ENCODE results near the gene FCGR3B.
"Not testable (repeated sequence)": the region's sequence is repeated elsewhere in the genome, so short reads cannot be mapped to it uniquely, and the experiment has no call there.

Gene FCGR3B

DNA sequence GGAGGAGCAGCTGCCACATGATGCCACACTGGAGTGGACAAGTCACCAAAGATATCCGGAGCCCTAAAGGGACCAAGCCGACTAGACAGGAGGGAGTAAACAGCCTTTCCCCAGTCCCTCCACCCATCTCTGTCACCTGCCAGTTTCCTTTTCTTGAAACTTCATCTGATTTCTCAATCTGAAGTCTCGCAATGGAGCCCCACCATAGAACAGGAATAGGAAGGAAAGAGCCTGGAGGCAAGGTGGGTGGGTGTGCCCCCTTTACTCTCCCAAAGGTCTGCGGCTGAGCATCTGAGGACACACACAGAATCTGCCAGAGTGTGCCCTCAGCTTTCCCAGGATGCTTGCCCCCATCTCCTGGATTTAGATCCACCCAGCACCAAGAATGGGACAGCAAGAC lies at the start of gene FCGR3B:
TSS of gene FCGR3B (minus strand) at position 101 of the 400 bp plus-strand sequence. CDS start at position 19, 82 bp downstream.
- no peak for DNase-seq

DNA sequence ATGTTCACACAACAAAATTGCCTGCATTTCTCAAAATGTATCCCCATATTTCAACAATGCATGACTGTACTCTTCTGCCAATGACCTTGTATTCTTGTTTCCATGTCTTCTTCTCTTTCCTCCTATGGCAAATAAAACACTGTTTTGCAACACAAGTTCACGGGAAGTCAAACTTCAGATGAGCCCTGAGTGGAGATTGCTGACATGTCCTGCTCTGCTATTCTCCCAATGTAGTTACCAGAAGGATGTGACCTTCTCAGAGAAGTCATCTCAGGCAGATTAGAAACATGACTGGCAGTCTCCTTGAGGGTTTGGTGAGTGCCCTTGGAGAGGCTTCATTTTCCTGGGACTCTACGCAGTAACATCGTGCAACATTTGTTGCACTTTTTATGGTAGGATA lies 47.5 kb upstream of the FCGR3B start:
- DNase-seq: no peak

DNA sequence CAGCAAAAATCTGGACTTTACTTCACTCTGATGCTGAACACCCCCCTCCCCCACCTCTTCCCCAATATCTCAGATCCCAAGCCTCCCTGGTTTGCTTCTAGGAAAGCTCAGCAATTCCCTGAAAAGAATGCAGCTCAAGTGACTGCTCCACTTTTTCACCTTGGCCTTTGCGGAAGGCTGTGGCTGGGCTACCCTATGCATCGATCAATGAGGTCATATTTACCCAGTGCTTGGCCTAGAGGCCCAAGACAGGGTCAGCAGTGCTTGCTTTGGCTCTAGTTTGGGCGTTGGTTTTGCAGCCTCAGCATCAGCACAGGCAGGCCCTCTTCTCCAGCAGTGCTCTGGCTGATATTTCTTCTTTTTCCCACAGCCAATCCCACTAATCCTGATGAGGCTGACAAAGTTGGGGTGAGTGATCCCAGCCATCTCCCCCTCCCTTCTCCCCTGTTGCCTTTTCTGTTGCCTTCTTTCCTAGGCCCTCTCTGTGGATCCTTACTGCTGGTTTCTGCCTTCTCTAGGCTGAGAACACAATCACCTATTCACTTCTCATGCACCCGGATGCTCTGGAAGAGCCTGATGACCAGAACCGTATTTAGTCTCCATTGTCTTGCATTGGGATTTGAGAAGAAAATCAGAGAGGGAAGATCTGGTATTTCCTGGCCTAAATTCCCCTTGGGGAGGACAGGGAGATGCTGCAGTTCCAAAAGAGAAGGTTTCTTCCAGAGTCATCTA lies 46.1 kb upstream of the FCGR3B start:
- no peak for DNase-seq

DNA sequence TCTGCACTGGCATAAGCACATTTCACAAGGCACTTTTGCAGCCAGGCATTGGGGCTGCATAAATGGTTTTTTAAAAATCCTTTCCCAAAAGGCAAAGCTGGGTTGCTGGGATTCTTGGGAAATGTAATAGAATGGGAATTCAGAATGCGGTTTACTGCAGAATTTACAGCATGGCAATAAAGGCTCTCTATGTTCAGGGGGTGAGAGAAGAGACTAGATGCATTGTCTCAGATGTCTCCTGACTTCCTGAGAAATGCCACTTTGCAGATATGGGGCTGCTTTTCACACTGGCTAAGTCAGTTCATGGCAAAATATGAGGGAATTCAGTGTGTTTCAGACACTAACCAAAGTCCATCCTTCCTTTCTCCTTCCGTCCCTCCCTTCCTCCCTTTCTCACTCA lies 45.5 kb upstream of the FCGR3B start:
- no peak for DNase-seq

DNA sequence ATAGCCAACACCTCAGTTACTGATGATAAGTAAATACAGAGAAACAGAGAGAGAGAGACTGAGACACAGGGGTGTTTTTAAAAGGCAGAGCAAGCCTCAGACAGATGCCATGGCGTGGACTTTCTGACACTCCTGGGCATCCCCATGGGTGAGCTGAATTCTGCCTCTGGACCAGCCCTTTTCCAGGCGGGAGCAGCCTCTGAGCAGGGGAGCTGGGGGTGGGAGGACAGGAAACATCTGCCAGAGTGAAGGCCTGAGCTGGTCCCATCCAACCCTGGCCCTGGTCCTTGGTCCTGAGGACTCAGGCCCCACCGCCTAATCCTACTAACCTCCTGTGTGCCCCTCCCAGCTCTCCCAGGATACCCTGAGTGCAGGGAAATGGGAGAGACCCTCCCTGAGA lies 43.9 kb upstream of the FCGR3B start:
- DNase-seq: not testable (repeated sequence)

DNA sequence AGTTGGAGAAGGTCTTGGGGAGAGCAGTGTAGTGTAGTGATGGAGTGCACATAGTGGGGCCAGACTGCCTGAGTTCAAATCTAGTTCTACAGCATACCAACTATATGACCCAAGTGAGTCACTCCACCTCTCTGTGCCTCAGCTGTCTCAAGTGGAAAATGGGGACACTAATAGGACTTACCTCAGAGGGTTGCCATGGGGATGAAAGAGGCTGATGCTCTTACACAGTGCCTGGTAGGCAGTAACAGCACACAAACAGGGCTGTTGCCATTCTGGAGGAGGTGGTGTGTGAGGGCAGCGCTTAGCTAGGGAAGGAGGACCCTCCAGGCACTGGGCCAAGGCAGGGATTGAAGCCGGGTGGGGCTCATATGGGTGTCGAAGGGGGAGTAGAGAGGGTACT lies 43.5 kb upstream of the FCGR3B start:
- not testable (repeated sequence) for DNase-seq

DNA sequence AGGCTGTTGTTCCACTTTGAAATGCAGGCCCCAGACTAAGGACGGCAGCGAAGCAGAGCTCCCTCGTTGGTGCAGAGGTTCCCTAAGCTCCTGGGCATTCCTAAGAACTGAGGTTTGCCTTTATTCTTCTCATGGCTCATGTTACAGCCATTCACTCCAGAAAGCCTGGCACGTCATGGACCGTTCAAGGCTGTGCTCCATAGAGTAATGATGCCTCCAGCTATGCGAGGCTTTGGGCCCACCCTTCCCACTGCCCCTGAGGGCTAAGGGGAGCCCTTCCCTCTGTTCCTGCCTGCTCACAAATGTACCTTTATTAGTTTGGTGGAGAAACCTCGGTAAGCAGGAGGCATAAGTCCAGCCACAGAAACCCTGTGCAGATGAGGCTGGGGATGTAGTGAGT lies 42.5 kb upstream of the FCGR3B start:
- not testable (repeated sequence) for DNase-seq

DNA sequence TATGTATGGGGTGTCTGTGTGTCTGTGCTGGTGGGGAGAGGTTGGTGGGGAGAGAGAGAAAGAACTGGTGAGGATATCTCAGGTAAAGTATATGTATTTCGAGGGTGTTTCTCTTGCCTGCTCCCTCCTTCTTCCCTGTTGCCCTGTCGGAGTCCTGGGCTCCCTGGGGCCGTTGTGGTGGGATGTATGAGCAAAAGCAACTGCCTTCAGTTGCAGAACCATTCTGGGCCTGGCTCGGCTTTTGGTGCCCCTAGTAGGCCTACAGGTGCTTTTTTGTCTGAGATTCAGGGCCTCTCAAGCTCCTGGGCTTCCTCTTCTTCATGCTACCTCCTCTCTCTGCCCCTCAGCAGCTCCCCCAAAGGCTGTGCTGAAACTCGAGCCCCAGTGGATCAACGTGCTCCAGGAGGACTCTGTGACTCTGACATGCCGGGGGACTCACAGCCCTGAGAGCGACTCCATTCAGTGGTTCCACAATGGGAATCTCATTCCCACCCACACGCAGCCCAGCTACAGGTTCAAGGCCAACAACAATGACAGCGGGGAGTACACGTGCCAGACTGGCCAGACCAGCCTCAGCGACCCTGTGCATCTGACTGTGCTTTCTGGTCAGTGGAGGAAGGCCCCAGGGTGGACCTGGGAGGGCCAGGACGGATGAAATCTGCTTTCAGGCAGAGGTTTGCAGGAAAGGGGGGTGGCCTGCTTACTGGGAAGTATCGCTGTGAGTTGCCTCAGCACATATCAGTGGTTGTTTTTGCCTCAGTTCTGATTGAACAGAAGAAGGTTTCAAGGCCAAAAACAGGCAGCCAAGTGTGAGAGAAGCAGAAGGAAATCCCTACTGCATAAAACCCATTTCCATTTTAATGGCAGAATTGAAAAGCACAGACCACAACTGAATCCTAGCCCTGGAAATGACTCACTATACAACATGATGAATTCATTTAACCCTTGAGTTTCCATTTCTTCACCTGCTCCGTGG lies 40.4 kb upstream of the FCGR3B start:
- DNase-seq: not testable (repeated sequence)

DNA sequence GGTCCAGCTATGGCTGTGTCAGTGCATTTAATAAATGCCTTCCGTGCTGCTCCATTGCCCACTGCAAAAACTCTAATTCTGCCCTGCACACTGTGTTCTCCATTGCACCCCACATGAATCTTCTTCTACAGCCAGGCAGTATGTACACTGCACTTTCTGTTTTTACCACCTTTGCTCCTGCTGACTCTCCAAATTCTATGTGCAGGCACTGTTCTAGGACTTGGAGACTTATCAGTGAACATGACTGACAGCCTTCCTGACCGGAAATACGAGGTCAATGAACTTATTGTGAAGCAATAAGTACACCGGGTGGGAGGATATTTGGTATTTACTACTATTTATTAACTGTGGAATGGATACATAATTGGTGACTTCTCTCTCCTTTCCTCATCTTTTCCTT lies 33.7 kb upstream of the FCGR3B start:
- not testable (repeated sequence) for DNase-seq

DNA sequence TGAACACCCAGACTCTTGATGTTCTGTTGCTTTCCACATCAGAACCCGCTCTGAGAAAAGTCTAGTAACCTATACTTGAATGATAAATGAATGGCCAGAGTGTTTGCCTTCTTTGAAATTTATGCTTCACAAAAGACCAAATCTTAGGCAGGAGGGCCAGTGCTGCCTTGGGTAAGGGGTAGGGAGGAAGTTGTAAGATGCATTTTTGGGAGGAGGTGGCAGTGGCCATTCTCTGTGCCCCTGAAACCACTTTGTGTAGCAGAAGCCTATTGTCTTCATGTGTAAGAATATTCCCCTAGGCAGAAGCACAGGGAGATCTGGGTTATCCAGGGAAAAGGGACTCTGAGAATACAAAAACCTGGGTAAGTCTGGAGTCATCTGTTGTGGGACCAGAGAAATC lies 32.6 kb upstream of the FCGR3B start:
- DNase-seq: not testable (repeated sequence)

DNA sequence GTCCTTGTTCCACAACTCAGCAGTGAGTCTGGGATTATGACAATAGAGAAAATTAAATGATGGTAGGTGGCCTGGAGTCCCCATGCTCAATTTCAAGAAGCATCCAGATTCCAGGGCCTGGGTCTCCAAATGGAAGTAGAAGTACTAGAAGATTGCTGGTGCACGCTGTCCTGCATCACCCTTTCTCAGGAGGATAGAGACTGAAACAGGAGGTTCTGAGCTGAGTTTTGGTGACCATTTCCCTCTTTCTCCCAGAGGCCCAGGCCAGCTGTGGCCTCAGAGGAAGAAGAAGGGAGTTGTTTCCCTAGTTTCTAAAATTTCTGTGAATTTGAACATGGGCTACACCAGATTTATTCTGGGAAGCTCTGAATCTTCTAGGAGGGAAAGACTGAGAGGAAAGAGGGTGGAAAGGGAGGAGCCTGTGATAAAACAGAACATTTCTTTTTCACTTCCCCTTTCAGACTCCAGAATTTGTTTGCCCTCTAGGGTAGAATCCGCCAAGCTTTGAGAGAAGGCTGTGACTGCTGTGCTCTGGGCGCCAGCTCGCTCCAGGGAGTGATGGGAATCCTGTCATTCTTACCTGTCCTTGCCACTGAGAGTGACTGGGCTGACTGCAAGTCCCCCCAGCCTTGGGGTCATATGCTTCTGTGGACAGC lies 31.8 kb upstream of the FCGR3B start, which contains the start of gene FCGR2B:
TSS of gene FCGR2B (plus strand) at position 460 of the 656 bp plus-strand sequence. CDS start at position 559, 99 bp downstream.
- DNase-seq: not testable (repeated sequence)

DNA sequence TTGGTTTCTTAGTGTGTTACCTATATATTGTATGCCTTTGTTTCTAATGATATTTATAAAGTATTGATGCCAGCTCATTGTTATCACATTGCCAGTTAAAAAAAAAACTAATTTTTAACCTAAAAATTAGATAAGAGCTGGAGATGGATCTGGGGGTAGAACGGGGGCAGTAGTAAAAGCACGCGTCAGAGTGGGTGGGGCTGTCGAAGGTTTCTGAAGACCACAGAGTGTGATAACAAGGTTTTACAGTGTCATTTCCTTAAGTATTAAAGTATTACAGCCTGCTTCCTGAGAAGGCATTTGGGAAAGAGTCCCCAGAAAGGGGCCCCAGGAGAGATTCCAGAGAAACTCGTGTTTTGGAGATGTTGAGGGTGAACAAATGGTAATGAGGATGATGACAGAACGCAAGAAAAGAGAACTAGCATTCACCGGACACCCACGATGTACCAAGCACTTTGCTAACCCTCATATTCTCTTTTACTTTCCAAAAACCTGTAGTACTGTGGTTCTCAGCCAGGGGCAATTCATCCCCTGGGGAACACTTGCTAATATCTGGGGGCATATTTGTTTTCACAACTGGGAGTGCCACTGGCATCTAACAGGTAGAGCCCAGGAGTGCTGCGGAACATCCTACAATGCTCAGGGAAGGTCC lies 30.8 kb upstream of the FCGR3B start:
- DNase-seq: not testable (repeated sequence)

DNA sequence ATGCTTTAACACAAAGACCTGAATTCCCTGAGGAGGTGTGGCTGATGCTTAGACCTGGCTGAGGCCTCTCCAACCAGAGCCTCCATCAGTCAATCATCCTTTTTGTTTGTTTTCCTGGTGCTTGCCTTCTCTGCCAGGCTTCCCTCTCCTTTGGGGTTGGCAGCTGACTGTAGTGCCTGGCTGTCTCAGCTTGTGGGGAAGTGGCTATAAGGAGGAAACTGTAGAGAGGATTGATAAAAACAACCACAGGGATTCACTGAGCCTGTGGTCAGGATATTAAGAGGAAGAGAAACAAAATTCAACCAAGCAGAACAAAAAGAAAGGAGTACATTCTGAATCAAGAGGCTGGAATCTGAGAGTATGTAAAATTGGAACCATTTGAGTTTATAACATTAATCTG lies 27.5 kb upstream of the FCGR3B start:
- not testable (repeated sequence) for DNase-seq

DNA sequence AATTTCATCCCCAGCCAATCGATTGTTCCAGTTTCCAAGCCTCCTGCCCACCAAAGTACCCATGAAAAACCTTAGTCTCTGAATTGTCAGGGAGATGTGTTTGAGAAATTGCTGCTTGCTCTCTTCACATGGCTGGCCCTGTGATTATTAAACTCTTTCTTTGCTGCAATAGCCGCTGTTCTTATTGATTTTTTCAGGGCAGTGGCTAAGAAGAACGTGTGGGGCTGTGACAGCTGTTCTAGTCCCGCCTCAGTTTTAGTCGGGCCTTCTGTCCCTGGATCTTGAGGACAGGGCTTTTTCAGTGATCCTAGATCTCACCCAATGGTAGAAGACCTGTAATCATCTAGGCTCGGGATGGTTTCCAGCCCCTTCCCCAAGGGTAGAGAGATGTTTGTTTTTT lies 23.0 kb upstream of the FCGR3B start:
- not testable (repeated sequence) for DNase-seq

DNA sequence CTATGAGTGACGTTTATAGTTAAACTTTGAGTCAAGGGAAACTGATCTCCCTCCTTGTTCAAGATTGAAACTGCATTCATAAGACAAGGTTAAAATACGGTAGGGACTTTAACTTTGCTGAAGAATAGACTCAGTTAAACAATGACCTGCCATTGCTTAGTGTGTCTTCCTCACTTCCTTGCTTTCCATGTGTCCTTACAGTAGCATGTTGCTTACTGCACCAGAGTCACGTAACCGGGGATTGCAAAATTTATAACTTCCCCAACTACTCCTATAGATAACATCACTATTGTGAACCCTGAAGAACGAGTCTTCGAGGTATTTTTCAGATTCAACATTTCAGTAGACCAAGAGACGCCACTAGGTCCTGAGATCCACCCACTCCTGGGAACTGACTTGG lies 22.6 kb upstream of the FCGR3B start:
- DNase-seq: not testable (repeated sequence)

DNA sequence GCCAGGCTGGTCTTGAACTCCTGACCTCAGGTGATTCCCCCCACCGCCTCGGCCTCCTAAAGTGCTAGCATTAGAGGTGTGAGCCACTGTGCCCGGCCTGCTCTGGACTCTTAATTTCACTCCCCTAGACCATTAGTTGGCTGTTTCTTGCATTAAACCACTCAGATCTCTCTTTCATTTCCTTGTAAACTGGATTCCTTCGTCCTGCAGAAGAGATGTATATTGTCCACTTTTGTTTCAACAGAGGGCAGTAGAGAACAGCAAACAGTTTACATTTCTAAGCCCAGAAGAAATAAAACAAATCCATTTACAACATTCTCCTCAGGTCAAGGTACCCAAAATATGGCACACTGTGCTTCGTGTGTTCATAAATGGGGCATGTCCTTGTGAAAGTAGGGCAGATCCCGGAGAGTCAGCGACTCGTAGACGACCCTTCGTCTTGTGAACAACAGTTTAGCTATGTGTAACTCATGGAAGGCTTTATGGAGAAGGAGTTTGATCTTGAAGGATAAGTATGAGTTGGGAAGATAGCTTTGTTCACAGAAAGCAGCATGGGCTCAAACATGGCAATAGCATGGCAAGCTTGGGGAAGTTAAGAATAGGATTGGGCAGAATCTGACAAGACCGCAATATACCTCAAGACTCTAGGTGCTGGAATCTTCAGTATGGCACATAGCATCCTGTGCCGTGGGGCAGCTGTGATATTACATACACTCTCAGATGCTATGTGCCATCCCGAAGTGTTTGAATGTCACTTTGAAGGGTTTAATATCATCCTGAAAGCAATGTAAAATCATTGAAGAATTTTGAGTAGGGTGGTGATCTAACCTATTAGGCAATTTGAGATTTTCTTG lies 16.8 kb upstream of the FCGR3B start:
- not testable (repeated sequence) for DNase-seq

DNA sequence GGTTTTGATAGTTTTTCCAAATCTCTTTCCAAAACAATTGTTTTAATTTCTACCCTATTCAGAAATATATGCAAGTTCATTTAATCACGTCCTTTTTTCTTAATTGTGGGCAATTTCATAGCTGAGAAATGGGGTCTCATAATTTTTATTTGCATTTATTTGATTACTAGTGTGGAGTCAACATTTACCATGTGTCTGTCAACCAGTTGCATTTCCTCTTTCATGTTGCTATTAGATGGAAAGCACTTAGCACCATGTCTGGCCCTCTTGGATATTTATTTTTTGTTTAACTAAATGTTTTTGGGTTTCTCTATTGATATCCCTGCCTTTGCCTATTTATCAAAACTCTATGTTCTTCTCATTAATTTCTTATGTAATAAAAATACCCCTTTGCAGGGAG lies 13.9 kb upstream of the FCGR3B start:
- DNase-seq: not testable (repeated sequence)

DNA sequence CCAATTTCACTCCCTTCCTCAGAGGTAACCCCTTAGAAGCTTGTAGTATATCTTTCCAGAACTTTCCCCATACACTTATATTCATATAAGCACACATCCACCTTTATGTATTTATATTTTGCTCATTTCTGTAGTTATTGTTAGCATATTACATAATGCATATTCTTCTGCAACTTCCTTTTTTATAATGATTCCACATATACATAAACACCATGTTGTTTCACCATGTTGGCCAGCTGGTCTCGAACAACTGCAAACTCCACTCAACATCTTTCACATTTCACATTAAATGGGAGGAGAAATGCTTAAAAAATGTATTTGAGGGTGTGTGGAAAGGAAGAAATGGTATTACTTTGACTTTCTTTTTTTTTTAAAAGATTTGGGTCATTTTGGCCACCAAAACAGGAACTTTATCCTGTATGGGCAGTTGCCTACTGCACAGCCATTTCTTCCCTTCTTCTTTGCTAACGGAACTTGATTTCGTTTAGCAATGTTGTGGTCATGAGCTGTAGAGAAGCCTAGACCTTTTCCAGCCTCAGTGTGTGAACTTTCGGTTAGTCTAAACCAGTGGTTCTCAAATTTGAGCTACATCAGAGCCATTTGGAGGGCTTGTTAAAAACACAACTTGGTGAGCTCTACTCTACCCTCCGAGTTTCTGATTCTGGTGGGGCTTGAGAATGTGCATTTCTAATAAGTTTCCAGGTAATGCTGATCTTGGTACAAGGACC lies 12.7 kb upstream of the FCGR3B start:
- not testable (repeated sequence) for DNase-seq

DNA sequence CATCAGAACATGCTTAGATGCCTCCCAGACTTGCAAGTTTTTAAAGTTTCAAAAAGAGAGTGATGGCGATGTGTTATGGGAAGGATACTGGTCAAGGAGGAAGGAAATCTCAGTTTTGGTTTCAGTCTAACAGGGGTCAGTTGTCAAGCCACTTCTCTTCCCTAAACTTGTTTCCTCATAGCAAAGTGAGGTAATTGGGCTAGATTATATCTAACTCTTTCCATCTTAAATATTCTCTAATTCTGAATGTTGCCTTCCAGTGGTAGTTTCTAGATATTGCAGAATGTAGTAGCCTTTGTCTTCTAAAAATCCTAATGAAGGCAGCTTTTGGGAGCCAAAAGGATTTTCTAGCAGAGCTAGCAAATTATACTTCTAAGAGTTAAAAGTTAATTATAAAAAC lies 11.7 kb upstream of the FCGR3B start:
- not testable (repeated sequence) for DNase-seq

DNA sequence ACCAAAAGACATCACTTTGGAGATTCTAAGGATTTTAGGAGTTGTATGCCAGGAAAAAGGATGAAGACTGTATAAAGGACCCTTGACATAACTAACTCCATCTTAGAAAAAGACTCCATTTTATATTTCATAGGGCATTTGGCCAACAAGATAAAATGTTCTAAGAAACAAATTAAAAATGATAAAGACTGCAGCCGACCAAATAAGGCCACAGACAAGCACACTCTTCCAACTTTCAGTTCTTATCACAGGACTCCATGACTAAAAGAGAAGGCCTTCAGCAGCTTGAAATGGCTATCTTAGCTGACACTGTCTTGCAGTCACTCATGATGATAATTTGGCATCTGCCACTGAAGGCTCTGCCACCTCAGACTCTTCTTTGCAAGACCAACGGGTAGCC lies 8.2 kb upstream of the FCGR3B start:
- not testable (repeated sequence) for DNase-seq
